Ascending aorta (tissue), 2 donors: ENCODE data around the gene GCH1. TPM values are rescaled to one million over a fixed set of nuclear protein-coding genes. Genes with fewer than 3 reads are reported as not detected.
A peak's percentile ranks its signal among the peaks of the same experiment; 100 is the strongest.
"Not testable (repeated sequence)": the region's sequence is repeated elsewhere in the genome, so short reads cannot be mapped to it uniquely, and the experiment has no call there.

Source experiments
- DNase-seq, 2 donors: peaks; one replicate each; pipeline ENCODE4 v3.0.0-alpha.2; 2019; ENCODE audit warnings: low spot score in 2 of 2
- H3K27ac ChIP-seq, 2 donors: fragments of 200-600 bp; sonication (generic); one replicate each; pipeline ENCODE4 v1.5.1; 2016 to 2017; ENCODE audit warnings: mild to moderate bottlenecking in 1 of 2
- H3K27me3 ChIP-seq: fragments of 200-600 bp; sonication (generic); one replicate; pipeline ENCODE4 v1.5.1; 2017
- H3K36me3 ChIP-seq, 2 donors: fragments of 200-600 bp; sonication (generic); one replicate each; pipeline ENCODE4 v1.5.1; 2016
- H3K4me1 ChIP-seq, 2 donors: fragments of 200-600 bp; sonication (generic); one replicate each; pipeline ENCODE4 v1.5.1; 2016 to 2017; ENCODE audit warnings: mild to moderate bottlenecking in 1 of 2
- H3K4me3 ChIP-seq, 2 donors: fragments of 200-600 bp; sonication (generic); one replicate each; pipeline ENCODE4 v1.5.1; 2016 to 2017; ENCODE audit warnings: mild to moderate bottlenecking in 1 of 2
- H3K9me3 ChIP-seq, 2 donors: fragments of 200-600 bp; sonication (generic); one replicate each; pipeline ENCODE4 v1.5.1; 2016
- intact Hi-C: fragments of 100-400 bp; cut with DNase I; formaldehyde crosslinking; loops from one replicate; pipeline ENCODE4 v1.15.1; 2023
- total RNA-seq: library from RNA; depleted of rRNA; stranded (reverse); fragments of >200 nt; gene quantifications from one replicate; pipeline ENCODE4 v1.1.0, GENCODE V29; 2016
- TF ChIP-seq, protein P1 (sequence below), 3 experiments: fragments of 200-600 bp in 2 of 3; fragments of 450-650 bp in 1 of 3; sonication (generic) in 2 of 3; IDR thresholded peaks; one replicate each; pipeline ENCODE4 v1.5.1; 2016 to 2019; ENCODE audit warnings: antibody characterized with exemption in 3 of 3, mild to moderate bottlenecking in 1 of 3, moderate library complexity in 1 of 3

GCH1 gene
- total RNA-seq, 1 donor from 2014 or later, result 3.2 TPM

DNA sequence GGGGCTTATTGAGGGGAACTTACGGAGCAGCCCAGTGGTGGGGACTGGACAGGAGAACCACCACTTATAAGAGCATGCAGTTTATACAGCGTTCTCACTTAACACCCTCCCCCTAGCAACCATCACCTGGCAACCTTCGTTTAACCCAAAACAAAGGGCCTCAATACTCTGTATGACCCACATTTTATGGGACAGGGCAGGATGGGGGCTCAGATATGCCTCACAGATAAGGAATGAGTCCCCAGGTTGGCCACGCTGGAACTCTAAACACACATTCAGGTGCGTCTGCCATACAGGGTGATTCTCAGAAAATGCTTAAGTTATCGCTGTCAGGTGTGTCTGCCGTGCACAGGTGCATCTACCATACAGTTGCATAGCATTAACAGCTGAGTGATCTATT, 99.2 kb downstream of the GCH1 start:
- Histone ChIP-seq H3K36me3 (no peaks in the 10 kb centered on the region), H3K27ac (no peak overlapping the region), H3K27me3 (no peaks in the 10 kb centered on the region), H3K9me3 (no peaks in the 10 kb centered on the region), H3K4me1 (peaks cover 3 to 7% of the 10 kb centered on the region in 2 donors), H3K4me3 (no peak overlapping the region)
- DNase-seq, result no peak
- intact Hi-C loops, result no loop called here
- TF ChIP-seq, protein P1, sequence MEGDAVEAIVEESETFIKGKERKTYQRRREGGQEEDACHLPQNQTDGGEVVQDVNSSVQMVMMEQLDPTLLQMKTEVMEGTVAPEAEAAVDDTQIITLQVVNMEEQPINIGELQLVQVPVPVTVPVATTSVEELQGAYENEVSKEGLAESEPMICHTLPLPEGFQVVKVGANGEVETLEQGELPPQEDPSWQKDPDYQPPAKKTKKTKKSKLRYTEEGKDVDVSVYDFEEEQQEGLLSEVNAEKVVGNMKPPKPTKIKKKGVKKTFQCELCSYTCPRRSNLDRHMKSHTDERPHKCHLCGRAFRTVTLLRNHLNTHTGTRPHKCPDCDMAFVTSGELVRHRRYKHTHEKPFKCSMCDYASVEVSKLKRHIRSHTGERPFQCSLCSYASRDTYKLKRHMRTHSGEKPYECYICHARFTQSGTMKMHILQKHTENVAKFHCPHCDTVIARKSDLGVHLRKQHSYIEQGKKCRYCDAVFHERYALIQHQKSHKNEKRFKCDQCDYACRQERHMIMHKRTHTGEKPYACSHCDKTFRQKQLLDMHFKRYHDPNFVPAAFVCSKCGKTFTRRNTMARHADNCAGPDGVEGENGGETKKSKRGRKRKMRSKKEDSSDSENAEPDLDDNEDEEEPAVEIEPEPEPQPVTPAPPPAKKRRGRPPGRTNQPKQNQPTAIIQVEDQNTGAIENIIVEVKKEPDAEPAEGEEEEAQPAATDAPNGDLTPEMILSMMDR (IDR thresholded peaks at IDR 0.05), result no peak

DNA sequence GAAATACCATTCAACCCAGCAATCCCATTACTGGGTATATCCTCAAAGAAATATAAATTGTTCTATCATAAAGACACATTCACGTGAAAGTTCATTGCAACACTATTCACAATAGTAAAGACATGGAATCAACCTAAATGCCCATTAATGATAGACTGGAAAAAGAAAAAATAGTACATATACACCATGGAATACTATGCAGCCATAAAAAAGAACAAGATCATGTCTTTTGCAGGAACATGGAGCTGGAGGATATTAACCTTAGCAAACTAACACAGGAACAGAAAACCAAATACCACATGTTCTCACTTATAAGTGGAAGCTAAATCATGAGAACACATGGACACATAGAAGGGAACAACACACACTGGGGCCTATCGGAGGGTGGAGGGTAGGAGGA, 101.1 kb downstream of the GCH1 start:
- H3K4me1 ChIP-seq, intact Hi-C loops, H3K4me3 ChIP-seq, H3K36me3 ChIP-seq, H3K27ac ChIP-seq, H3K9me3 ChIP-seq, DNase-seq, H3K27me3 ChIP-seq: not testable (repeated sequence)

DNA sequence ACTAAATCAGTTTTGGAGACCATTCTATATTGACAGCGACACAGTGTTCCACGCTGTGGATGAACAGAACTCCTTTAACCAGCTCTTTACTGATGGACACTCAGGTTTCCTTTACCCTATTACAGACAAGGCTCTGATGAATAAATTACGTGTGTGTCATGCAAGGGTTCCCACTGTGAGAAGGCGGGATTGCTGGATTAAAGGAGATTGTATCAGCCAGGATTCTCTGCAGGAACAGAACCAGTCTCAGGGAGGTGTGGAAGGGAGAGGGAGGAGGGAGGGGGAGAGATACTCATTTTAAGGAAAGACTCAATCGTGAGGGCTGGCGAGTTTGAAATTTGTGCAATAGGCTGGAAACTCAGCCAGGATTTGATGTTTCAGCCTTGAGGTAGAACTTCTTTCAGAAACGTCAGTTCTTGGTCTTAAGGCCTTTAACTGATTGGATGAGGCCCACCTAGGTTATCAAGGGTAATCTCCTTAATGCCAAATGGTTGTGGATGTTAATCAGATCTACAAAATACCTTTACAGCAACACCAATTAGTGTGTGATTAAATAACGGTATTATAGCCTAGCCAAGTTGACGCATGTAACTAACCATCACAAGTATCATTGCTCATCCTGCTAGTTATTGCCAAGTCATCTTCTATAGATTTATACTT, 104.0 kb downstream of the GCH1 start:
- no peaks in the 10 kb centered on the region for H3K27me3 ChIP-seq
- no peaks in the 10 kb centered on the region for H3K9me3 ChIP-seq
- no peak overlapping the region for H3K27ac ChIP-seq
- TF ChIP-seq, protein P1 (IDR thresholded peaks at IDR 0.05), result no peak
- H3K4me3 ChIP-seq, result no peak overlapping the region
- H3K4me1 ChIP-seq, result peaks cover 0 to 2% of the 10 kb centered on the region in 2 donors
- no peak for DNase-seq
- no peaks in the 10 kb centered on the region for H3K36me3 ChIP-seq
- intact Hi-C loops, result no loop called here

DNA sequence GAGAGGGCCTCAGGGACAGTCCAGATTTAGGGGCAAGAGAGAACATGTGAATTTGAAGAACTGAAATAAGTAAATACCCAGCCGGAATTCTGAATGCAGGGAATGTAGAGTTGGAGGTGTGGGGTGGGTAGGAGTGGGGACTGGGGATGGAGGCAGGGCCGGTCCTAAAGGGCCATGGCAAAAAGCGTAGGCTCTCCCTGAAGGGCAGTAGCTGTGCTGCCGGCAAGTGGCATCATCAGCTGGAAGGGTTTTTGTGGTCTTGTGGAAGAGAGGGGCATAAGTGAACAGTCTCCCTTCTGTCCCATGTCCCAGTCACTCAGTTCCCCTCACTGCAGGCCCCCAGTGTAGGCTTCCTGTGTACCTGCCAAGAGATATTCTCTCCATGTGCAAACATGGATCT, 104.6 kb downstream of the GCH1 start:
- TF ChIP-seq, protein P1 (IDR thresholded peaks at IDR 0.05), result no peak
- H3K36me3 ChIP-seq, result no peaks in the 10 kb centered on the region
- no peak overlapping the region for H3K4me3 ChIP-seq
- H3K4me1 ChIP-seq, result peaks cover 0 to 2% of the 10 kb centered on the region in 2 donors
- H3K9me3 ChIP-seq, result no peaks in the 10 kb centered on the region
- no peak overlapping the region for H3K27ac ChIP-seq
- intact Hi-C loops, result no loop called here
- DNase-seq, result no peak
- H3K27me3 ChIP-seq, result no peaks in the 10 kb centered on the region

DNA sequence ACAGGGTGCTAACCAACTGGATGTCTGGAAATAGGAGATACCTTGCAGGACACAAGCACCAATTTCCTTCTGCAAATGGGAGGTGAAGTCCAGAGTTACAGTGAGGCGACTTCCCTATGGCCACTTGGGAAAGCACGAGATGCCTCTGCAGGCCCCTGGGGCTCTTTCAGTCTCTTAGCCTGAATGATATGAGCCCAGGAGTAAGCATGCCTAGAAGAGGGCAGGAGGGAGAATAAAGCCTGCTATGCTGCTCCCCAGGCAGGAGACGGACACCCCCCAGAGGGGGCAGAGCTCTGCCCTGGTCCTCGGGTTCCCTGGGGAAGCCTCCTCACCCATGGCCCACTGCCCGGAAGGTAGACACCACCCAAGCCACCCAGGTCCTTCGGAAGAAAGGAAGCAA, 105.1 kb downstream of the GCH1 start:
- Histone ChIP-seq H3K4me3 (no peak overlapping the region), H3K9me3 (no peaks in the 10 kb centered on the region), H3K27ac (no peak overlapping the region), H3K36me3 (peaks cover 0 to under 1% of the 10 kb centered on the region in 2 donors), H3K4me1 (peaks cover 0 to 2% of the 10 kb centered on the region in 2 donors), H3K27me3 (no peaks in the 10 kb centered on the region)
- TF ChIP-seq, protein P1 (IDR thresholded peaks at IDR 0.05), result no peak
- peak in 1 of 2 donors; percentile 39 for DNase-seq
- intact Hi-C loops, result no loop called here

DNA sequence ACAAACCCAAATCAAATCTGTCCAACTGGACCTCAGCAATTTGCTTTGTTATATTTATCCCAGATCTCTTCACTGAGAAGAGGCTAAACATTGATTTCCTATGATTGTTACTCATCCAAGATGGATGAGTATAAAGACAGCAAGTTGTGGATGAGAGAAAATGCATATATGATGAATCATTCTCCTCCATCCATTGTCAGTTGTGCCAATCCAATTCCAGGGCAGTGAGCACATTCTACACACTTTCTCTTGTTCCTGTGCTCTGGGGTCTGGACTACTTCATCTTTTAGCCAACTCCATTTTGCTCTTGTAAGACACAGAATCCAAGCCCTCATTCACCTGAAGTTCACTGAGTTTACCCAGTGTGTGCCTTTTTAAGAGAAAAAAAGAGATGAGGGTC, 105.7 kb downstream of the GCH1 start:
- TF ChIP-seq, protein P1 (IDR thresholded peaks at IDR 0.05), result no peak
- DNase-seq, result no peak
- Histone ChIP-seq H3K36me3 (peaks cover 4 to 6% of the 10 kb centered on the region in 2 donors), H3K9me3 (no peaks in the 10 kb centered on the region), H3K4me1 (peaks cover 0 to 2% of the 10 kb centered on the region in 2 donors), H3K27me3 (no peaks in the 10 kb centered on the region), H3K4me3 (no peak overlapping the region), H3K27ac (no peak overlapping the region)
- intact Hi-C loops, result no loop called here
